HepG2 (cell line): ENCODE data around the gene PSENEN. TPM values are rescaled to one million over a fixed set of nuclear protein-coding genes. Genes with fewer than 3 reads are reported as not detected.

ENCODE experiments used
- CHD4 ChIP-seq: fragments of 200-600 bp; sonication (generic); IDR thresholded peaks from 2 replicates; pipeline ENCODE4 v1.7.0; 2017; ENCODE audit warnings: mild to moderate bottlenecking, low read length, borderline replicate concordance
- IRX3 ChIP-seq: sonication (generic); formaldehyde crosslinking; IDR thresholded peaks from 2 replicates; pipeline ENCODE4 v1.8.1; 2023; ENCODE audit warnings: mild to moderate bottlenecking, low read depth, missing genetic modification reagents, borderline replicate concordance
- MLXIP ChIP-seq: sonication (generic); formaldehyde crosslinking; IDR thresholded peaks from 2 replicates; pipeline ENCODE4 v1.9.0; 2021; ENCODE audit warnings: missing genetic modification reagents, borderline replicate concordance
- NFKB2 ChIP-seq: sonication (generic); formaldehyde crosslinking; IDR thresholded peaks from 2 replicates; pipeline ENCODE4 v1.4.0; 2020; ENCODE audit warnings: missing genetic modification reagents, borderline replicate concordance
- RXRB ChIP-seq: IDR thresholded peaks from 2 replicates; pipeline ENCODE4 v1.6.1; 2016; ENCODE audit warnings: borderline replicate concordance, missing genetic modification reagents, missing compliant biosample characterization
- SAP130 ChIP-seq: IDR thresholded peaks from 2 replicates; pipeline ENCODE4 v1.6.1; 2016; ENCODE audit warnings: low read depth
- TBL1XR1 ChIP-seq: fragments of 150-350 bp; IDR thresholded peaks from 2 replicates; pipeline ENCODE4 v1.6.1; 2014; ENCODE audit warnings: borderline replicate concordance, low read length; ENCODE audit not compliant: partially characterized antibody
- TEAD2 ChIP-seq: sonication (generic); formaldehyde crosslinking; IDR thresholded peaks from 2 replicates; pipeline ENCODE4 v1.9.0; 2021; ENCODE audit warnings: missing genetic modification reagents
- TFAP4 ChIP-seq: sonication (generic); IDR thresholded peaks from 2 replicates; pipeline ENCODE4 v1.6.1; 2016; ENCODE audit warnings: low read depth, borderline replicate concordance
- ZC3H4 ChIP-seq: sonication (generic); formaldehyde crosslinking; IDR thresholded peaks from 2 replicates; pipeline ENCODE4 v1.4.0; 2020; ENCODE audit warnings: missing genetic modification reagents, borderline replicate concordance
- ZFP37 ChIP-seq: sonication (generic); formaldehyde crosslinking; IDR thresholded peaks from 2 replicates; pipeline ENCODE4 v1.4.0; 2020; ENCODE audit warnings: missing genetic modification reagents, borderline replicate concordance
- ZKSCAN8 ChIP-seq: IDR thresholded peaks from 2 replicates; pipeline ENCODE4 v1.6.1; 2016; ENCODE audit warnings: borderline replicate concordance, missing genetic modification reagents, missing compliant biosample characterization
- ZNF205 ChIP-seq: IDR thresholded peaks from 2 replicates; pipeline ENCODE4 v1.6.1; 2018; ENCODE audit warnings: missing biosample characterization, missing genetic modification reagents
- ZNF280D ChIP-seq: sonication (generic); formaldehyde crosslinking; IDR thresholded peaks from 2 replicates; pipeline ENCODE4 v1.5.1; 2020; ENCODE audit warnings: mild to moderate bottlenecking, missing genetic modification reagents
- ZNF282 ChIP-seq: fragments of 450-650 bp; IDR thresholded peaks from 2 replicates; pipeline ENCODE4 v1.6.1; 2018; ENCODE audit not compliant: partially characterized antibody
- polyA plus RNA-seq, 8 experiments: library from polyadenylated mRNA; depleted of rRNA in 3 of 8; stranded (reverse) in 7 of 8; unstranded in 1 of 8; fragments of >200 nt; fragmentation: Illumina TruSeq in 4 of 8; extraction: Trizol in 4 of 8; gene quantifications; 2 replicates each; pipeline versions ENCODE4 v1.2.1 to v1.2.3, GENCODE V29; 2011 to 2016; ENCODE audit warnings: low read depth in 4 of 8, missing spikeins in 1 of 8, mixed read lengths in 1 of 8; ENCODE audit not compliant: insufficient read depth in 1 of 8
- total RNA-seq, 5 experiments: library from RNA; depleted of rRNA; stranded (reverse); fragments of >200 nt; fragmentation: Illumina TruSeq; extraction: Trizol; gene quantifications; 2 replicates each; pipeline ENCODE4 v1.2.3, GENCODE V29; 2016; ENCODE audit warnings: low read depth in 1 of 5
- TF ChIP-seq, protein P1 (sequence below): sonication (generic); formaldehyde crosslinking; IDR thresholded peaks from 2 replicates; pipeline ENCODE4 v1.4.0; 2020; ENCODE audit warnings: missing genetic modification reagents

Gene PSENEN
- total and polyA plus RNA-seq, 2 of the 13 experiments (the other 11 are each of a cell fraction or from before 2014, with no cell fraction given) = 16.9 to 34.2 TPM

DNA sequence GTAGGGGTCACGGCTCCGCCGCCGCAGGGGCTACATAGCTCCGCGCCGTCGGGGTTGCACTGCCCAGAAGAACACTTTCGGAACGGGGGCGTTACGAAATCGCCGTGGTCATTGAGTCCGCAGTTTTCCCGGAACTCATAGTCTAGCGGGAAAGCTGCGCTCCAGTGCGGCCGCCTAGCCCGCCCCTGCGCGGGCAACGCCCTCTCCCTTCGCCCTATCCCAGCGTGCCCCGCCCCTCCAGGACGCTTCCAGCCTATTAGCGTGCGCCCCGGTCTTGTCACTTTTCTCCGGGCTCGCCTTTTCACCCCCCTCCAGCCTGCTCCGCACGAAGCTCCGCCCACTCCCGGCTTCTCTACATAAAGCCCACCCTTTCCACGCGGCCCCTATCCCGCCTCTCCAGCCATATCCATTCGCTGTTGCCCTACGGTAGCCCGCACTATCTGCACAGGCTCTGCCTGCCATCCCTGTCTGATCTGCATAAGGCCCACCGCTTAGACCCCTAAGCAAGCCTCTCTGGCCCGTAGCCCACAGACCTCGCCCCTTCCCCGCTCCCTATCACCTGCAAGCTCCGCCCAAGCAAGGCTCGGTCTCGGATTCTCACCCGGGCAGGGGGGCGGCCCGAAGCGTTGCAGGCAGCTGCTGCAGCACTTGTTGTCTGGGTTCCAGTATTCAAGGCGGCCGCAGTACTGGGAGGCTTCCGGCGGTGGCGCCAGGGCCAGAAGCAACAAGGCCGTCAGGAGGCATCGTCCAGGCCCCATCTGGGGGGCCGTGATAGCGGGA lies 4.8 kb upstream of the PSENEN start (continued):
- no peak for TF ChIP-seq NFKB2 (CRISPR knock-in tag)
- no peak for TF ChIP-seq ZFP37 (CRISPR knock-in tag)
- peak; percentile 45 for TF ChIP-seq RXRB (CRISPR knock-in tag)
- TF ChIP-seq TEAD2 (CRISPR knock-in tag) = no peak
- peak; percentile 93 for TF ChIP-seq SAP130
- TF ChIP-seq TFAP4 = peak; percentile 68; the same call in 1 of the 2 replicates
- no peak; the same call in 1 of the 2 replicates for TF ChIP-seq ZKSCAN8
- TF ChIP-seq IRX3 (CRISPR knock-in tag) = 0 out of 2 replicates have a peak, but pooled peaks have one; percentile 56
- TF ChIP-seq ZNF282 = no peak
- TF ChIP-seq ZC3H4 (CRISPR knock-in tag) = peak; percentile 66; the same call in 1 of the 2 replicates
- TF ChIP-seq TBL1XR1 = no peak
- no peak for TF ChIP-seq MLXIP (CRISPR knock-in tag)
- no peak for TF ChIP-seq CHD4
- TF ChIP-seq ZNF280D (CRISPR knock-in tag) = no peak
- no peak; the same call in none of the 2 replicates for TF ChIP-seq ZNF205 (CRISPR knock-in tag)
- TF ChIP-seq, protein P1, sequence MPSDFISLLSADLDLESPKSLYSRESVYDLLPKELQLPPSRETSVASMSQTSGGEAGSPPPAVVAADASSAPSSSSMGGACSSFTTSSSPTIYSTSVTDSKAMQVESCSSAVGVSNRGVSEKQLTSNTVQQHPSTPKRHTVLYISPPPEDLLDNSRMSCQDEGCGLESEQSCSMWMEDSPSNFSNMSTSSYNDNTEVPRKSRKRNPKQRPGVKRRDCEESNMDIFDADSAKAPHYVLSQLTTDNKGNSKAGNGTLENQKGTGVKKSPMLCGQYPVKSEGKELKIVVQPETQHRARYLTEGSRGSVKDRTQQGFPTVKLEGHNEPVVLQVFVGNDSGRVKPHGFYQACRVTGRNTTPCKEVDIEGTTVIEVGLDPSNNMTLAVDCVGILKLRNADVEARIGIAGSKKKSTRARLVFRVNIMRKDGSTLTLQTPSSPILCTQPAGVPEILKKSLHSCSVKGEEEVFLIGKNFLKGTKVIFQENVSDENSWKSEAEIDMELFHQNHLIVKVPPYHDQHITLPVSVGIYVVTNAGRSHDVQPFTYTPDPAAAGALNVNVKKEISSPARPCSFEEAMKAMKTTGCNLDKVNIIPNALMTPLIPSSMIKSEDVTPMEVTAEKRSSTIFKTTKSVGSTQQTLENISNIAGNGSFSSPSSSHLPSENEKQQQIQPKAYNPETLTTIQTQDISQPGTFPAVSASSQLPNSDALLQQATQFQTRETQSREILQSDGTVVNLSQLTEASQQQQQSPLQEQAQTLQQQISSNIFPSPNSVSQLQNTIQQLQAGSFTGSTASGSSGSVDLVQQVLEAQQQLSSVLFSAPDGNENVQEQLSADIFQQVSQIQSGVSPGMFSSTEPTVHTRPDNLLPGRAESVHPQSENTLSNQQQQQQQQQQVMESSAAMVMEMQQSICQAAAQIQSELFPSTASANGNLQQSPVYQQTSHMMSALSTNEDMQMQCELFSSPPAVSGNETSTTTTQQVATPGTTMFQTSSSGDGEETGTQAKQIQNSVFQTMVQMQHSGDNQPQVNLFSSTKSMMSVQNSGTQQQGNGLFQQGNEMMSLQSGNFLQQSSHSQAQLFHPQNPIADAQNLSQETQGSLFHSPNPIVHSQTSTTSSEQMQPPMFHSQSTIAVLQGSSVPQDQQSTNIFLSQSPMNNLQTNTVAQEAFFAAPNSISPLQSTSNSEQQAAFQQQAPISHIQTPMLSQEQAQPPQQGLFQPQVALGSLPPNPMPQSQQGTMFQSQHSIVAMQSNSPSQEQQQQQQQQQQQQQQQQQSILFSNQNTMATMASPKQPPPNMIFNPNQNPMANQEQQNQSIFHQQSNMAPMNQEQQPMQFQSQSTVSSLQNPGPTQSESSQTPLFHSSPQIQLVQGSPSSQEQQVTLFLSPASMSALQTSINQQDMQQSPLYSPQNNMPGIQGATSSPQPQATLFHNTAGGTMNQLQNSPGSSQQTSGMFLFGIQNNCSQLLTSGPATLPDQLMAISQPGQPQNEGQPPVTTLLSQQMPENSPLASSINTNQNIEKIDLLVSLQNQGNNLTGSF (CRISPR knock-in tag) = no peak
